Measurements from ENCODE around the gene ZFPM1. TPM values are rescaled to one million over a fixed set of nuclear protein-coding genes. Genes with fewer than 3 reads are reported as not detected.
"Not testable (repeated sequence)": the region's sequence is repeated elsewhere in the genome, so short reads cannot be mapped to it uniquely, and the experiment has no call there.

ZFPM1 gene
- total RNA-seq, 1 experiment from 2014 or later = 1.1 TPM

- H3K27me3 ChIP-seq (ENCODE audit: control insufficient read depth, insufficient read depth, low read length) = no peaks in the 10 kb centered on the region
- DNase-seq = no peak
- H3K4me3 ChIP-seq (ENCODE audit: insufficient read depth, low read depth, low read length) = no peak overlapping the region
- no peaks in the 10 kb centered on the region for H3K36me3 ChIP-seq (replicated peaks; ENCODE audit: control insufficient read depth, insufficient read depth, low read length)
Measured at GRCh38 chr16:88469615-88470395, 16.7 kb downstream of the ZFPM1 start.

GRCh38 chr16:88470396-88470680 lies 17.3 kb downstream of the ZFPM1 start:
- not testable (repeated sequence) for H3K36me3 ChIP-seq (replicated peaks; ENCODE audit: control insufficient read depth, insufficient read depth, low read length); H3K4me3 ChIP-seq (ENCODE audit: insufficient read depth, low read depth, low read length); H3K27me3 ChIP-seq (ENCODE audit: control insufficient read depth, insufficient read depth, low read length); DNase-seq

GRCh38 chr16:88470696-88471095 lies 17.6 kb downstream of the ZFPM1 start:
- not testable (repeated sequence) for H3K4me3 ChIP-seq (ENCODE audit: insufficient read depth, low read depth, low read length); H3K36me3 ChIP-seq (replicated peaks; ENCODE audit: control insufficient read depth, insufficient read depth, low read length); DNase-seq; H3K27me3 ChIP-seq (ENCODE audit: control insufficient read depth, insufficient read depth, low read length)

- DNase-seq = no peak
- no peak overlapping the region for H3K4me3 ChIP-seq (ENCODE audit: insufficient read depth, low read depth, low read length)
Measured at GRCh38 chr16:88471115-88471514, 18.0 kb downstream of the ZFPM1 start.

GRCh38 chr16:88471575-88471974 lies 18.5 kb downstream of the ZFPM1 start:
- no peak for DNase-seq
- Histone ChIP-seq H3K27me3 (ENCODE audit: control insufficient read depth, insufficient read depth, low read length) (no peaks in the 10 kb centered on the region), H3K4me3 (ENCODE audit: insufficient read depth, low read depth, low read length) (no peak overlapping the region), H3K36me3 (replicated peaks; ENCODE audit: control insufficient read depth, insufficient read depth, low read length) (no peaks in the 10 kb centered on the region)

More at GRCh38 chr16:88471115-88471514, 18.0 kb downstream of the ZFPM1 start:
- Histone ChIP-seq H3K36me3 (replicated peaks; ENCODE audit: control insufficient read depth, insufficient read depth, low read length) (no peaks in the 10 kb centered on the region), H3K27me3 (ENCODE audit: control insufficient read depth, insufficient read depth, low read length) (no peaks in the 10 kb centered on the region)

GRCh38 chr16:88472069-88472468 lies 19.0 kb downstream of the ZFPM1 start:
- H3K27me3 ChIP-seq (ENCODE audit: control insufficient read depth, insufficient read depth, low read length) = no peaks in the 10 kb centered on the region
- DNase-seq = no peak
- H3K4me3 ChIP-seq (ENCODE audit: insufficient read depth, low read depth, low read length) = no peak overlapping the region
- H3K36me3 ChIP-seq (replicated peaks; ENCODE audit: control insufficient read depth, insufficient read depth, low read length) = no peaks in the 10 kb centered on the region

GRCh38 chr16:88472637-88473205 lies 19.6 kb downstream of the ZFPM1 start:
- Histone ChIP-seq H3K27me3 (ENCODE audit: control insufficient read depth, insufficient read depth, low read length) (no peaks in the 10 kb centered on the region), H3K4me3 (ENCODE audit: insufficient read depth, low read depth, low read length) (no peak overlapping the region), H3K36me3 (replicated peaks; ENCODE audit: control insufficient read depth, insufficient read depth, low read length) (no peaks in the 10 kb centered on the region)
- DNase-seq = no peak

- DNase-seq = no peak
Measured at GRCh38 chr16:88473666-88474534, 20.8 kb downstream of the ZFPM1 start.

GRCh38 chr16:88475037-88475436 lies 22.0 kb downstream of the ZFPM1 start:
- Histone ChIP-seq H3K36me3 (replicated peaks; ENCODE audit: control insufficient read depth, insufficient read depth, low read length) (no peaks in the 10 kb centered on the region), H3K27me3 (ENCODE audit: control insufficient read depth, insufficient read depth, low read length) (no peaks in the 10 kb centered on the region), H3K4me3 (ENCODE audit: insufficient read depth, low read depth, low read length) (no peak overlapping the region)
- DNase-seq = no peak

More at GRCh38 chr16:88473666-88474534, 20.8 kb downstream of the ZFPM1 start:
- no peak overlapping the region for H3K4me3 ChIP-seq (ENCODE audit: insufficient read depth, low read depth, low read length)
- no peaks in the 10 kb centered on the region for H3K36me3 ChIP-seq (replicated peaks; ENCODE audit: control insufficient read depth, insufficient read depth, low read length)
- H3K27me3 ChIP-seq (ENCODE audit: control insufficient read depth, insufficient read depth, low read length) = no peaks in the 10 kb centered on the region

GRCh38 chr16:88476203-88476602 lies 23.1 kb downstream of the ZFPM1 start:
- no peak for DNase-seq
- no peaks in the 10 kb centered on the region for H3K36me3 ChIP-seq (replicated peaks; ENCODE audit: control insufficient read depth, insufficient read depth, low read length)
- no peaks in the 10 kb centered on the region for H3K27me3 ChIP-seq (ENCODE audit: control insufficient read depth, insufficient read depth, low read length)
- H3K4me3 ChIP-seq (ENCODE audit: insufficient read depth, low read depth, low read length) = no peak overlapping the region

- Histone ChIP-seq H3K36me3 (replicated peaks; ENCODE audit: control insufficient read depth, insufficient read depth, low read length) (no peaks in the 10 kb centered on the region), H3K27me3 (ENCODE audit: control insufficient read depth, insufficient read depth, low read length) (no peaks in the 10 kb centered on the region), H3K4me3 (ENCODE audit: insufficient read depth, low read depth, low read length) (no peak overlapping the region)
- DNase-seq = no peak
Measured at GRCh38 chr16:88476817-88477397, 23.8 kb downstream of the ZFPM1 start.

GRCh38 chr16:88477631-88478519 lies 24.8 kb downstream of the ZFPM1 start:
- DNase-seq = no peak

GRCh38 chr16:88478889-88479792 lies 26.1 kb downstream of the ZFPM1 start:
- Histone ChIP-seq H3K36me3 (replicated peaks; ENCODE audit: control insufficient read depth, insufficient read depth, low read length) (no peaks in the 10 kb centered on the region), H3K4me3 (ENCODE audit: insufficient read depth, low read depth, low read length) (no peak overlapping the region), H3K27me3 (ENCODE audit: control insufficient read depth, insufficient read depth, low read length) (no peaks in the 10 kb centered on the region)
- DNase-seq = no peak

More at GRCh38 chr16:88477631-88478519, 24.8 kb downstream of the ZFPM1 start:
- H3K4me3 ChIP-seq (ENCODE audit: insufficient read depth, low read depth, low read length) = no peak overlapping the region
- H3K36me3 ChIP-seq (replicated peaks; ENCODE audit: control insufficient read depth, insufficient read depth, low read length) = no peaks in the 10 kb centered on the region
- no peaks in the 10 kb centered on the region for H3K27me3 ChIP-seq (ENCODE audit: control insufficient read depth, insufficient read depth, low read length)
